Measurements from ENCODE around the gene ZIC1. TPM values are rescaled to one million over a fixed set of nuclear protein-coding genes. Genes with fewer than 3 reads are reported as not detected.

ZIC1 gene
- total and polyA plus RNA-seq, 2 of the 13 experiments (the other 11 are each of a cell fraction or from before 2014, with no cell fraction given) = not detected

DNA sequence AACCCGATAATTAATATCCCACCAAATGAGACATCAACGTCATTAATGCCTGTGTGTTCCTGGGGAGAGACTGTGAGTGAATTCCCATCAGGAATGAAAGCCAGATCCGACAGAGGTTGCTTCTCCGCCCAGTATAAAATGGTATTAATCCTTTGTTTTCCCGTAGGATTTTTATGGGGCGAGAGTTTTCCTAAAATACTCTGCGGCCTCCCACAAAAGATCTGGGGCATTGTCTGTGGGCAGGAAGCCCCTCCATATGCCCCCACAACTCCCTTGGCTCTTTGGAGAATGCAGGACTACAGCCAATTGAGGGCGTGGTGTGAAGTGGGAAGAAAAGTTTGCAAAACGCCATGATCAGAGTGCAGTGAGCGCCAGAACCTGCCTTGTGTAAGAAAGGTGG is 29.5 kb upstream of the ZIC1 start:
- Histone ChIP-seq H3K4me3 (replicated peaks in 1 of 3; ENCODE audit: insufficient read depth in 1 of 3, low read depth in 2 of 3, low read length in 3 of 3) (no peak overlapping the region), H3K4me2 (ENCODE audit: low read depth, low read length) (no peak overlapping the region), H3K4me1 (ENCODE audit: insufficient read depth, low read length) (no peaks in the 10 kb centered on the region), H3K9ac (ENCODE audit: insufficient read depth, low read depth, low read length) (no peak overlapping the region), H2AFZ (ENCODE audit: low read length) (no peak overlapping the region), H3K27me3 (ENCODE audit: control insufficient read depth in 1 of 2, insufficient read depth in 2 of 2, low read length in 2 of 2) (peaks cover 0 to 15% of the 10 kb centered on the region in 2 experiments; a peak in 1 of 5 replicates), H3K79me2 (ENCODE audit: insufficient read depth, low read length) (no peaks in the 10 kb centered on the region), H3K9me3 (ENCODE audit: low read length) (no peaks in the 10 kb centered on the region), H3K36me3 (replicated peaks in 1 of 2; ENCODE audit: control insufficient read depth in 1 of 2, insufficient read depth in 2 of 2, low read length in 2 of 2) (no peaks in the 10 kb centered on the region), H4K20me1 (ENCODE audit: insufficient read depth, low read length) (no peaks in the 10 kb centered on the region), H3K27ac (ENCODE audit: extremely low read length, insufficient read depth, low read length) (no peak overlapping the region)
- WGBS (ENCODE audit: low lambda C conversion rate) = 42% methylated on average over 10 of the region's 10 CpGs
- intact Hi-C loops (cut with micrococcal nuclease; ENCODE audit: unreplicated experiment) (no loop called here), in situ Hi-C loops (cut with HindIII; ENCODE audit: extremely low pct_ligation_motif_present, low pct_unique_long_range_greater_than_20kb) (no loop called here)
- BruUV-seq (replicated peaks) = no TSS peak
- FAIRE-seq (no peak), DNase-seq (ENCODE audit: low spot score) (no peak), ATAC-seq (no peak)
- ChIA-PET CTCF (ENCODE audit: low intra/inter-chr PET ratio, low total read pairs) (no interaction called here), POLR2A (no interaction called here)
- TF ChIP-seq AKAP8 (CRISPR knock-in tag; IDR thresholded peaks at IDR 0.05) = no peak
- no peak for TF ChIP-seq SMAD3 (CRISPR knock-in tag; IDR thresholded peaks at IDR 0.05)
- TF ChIP-seq ZNF34 (CRISPR knock-in tag; IDR thresholded peaks at IDR 0.05; ENCODE audit: borderline replicate concordance) = no peak
- no peak for TF ChIP-seq BHLHE40 (IDR thresholded peaks at IDR 0.05; ENCODE audit: low read length)
- no peak for TF ChIP-seq FOXK2 (IDR thresholded peaks at IDR 0.05)
- TF ChIP-seq, protein P1, sequence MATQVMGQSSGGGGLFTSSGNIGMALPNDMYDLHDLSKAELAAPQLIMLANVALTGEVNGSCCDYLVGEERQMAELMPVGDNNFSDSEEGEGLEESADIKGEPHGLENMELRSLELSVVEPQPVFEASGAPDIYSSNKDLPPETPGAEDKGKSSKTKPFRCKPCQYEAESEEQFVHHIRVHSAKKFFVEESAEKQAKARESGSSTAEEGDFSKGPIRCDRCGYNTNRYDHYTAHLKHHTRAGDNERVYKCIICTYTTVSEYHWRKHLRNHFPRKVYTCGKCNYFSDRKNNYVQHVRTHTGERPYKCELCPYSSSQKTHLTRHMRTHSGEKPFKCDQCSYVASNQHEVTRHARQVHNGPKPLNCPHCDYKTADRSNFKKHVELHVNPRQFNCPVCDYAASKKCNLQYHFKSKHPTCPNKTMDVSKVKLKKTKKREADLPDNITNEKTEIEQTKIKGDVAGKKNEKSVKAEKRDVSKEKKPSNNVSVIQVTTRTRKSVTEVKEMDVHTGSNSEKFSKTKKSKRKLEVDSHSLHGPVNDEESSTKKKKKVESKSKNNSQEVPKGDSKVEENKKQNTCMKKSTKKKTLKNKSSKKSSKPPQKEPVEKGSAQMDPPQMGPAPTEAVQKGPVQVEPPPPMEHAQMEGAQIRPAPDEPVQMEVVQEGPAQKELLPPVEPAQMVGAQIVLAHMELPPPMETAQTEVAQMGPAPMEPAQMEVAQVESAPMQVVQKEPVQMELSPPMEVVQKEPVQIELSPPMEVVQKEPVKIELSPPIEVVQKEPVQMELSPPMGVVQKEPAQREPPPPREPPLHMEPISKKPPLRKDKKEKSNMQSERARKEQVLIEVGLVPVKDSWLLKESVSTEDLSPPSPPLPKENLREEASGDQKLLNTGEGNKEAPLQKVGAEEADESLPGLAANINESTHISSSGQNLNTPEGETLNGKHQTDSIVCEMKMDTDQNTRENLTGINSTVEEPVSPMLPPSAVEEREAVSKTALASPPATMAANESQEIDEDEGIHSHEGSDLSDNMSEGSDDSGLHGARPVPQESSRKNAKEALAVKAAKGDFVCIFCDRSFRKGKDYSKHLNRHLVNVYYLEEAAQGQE (IDR thresholded peaks at IDR 0.05; ENCODE audit: borderline replicate concordance in 1 of 2, low read depth in 1 of 2, low read length in 2 of 2) = no peak
- TF ChIP-seq, protein P2, sequence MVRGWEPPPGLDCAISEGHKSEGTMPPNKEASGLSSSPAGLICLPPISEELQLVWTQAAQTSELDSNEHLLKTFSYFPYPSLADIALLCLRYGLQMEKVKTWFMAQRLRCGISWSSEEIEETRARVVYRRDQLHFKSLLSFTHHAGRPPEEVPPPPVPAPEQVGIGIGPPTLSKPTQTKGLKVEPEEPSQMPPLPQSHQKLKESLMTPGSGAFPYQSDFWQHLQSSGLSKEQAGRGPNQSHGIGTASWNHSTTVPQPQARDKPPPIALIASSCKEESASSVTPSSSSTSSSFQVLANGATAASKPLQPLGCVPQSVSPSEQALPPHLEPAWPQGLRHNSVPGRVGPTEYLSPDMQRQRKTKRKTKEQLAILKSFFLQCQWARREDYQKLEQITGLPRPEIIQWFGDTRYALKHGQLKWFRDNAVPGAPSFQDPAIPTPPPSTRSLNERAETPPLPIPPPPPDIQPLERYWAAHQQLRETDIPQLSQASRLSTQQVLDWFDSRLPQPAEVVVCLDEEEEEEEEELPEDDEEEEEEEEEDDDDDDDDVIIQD (CRISPR knock-in tag; IDR thresholded peaks at IDR 0.05; ENCODE audit: low read depth) = no peak
- no peak for TF ChIP-seq U2AF1 (optimal IDR thresholded peaks at IDR 0.05; ENCODE audit: low read depth, low read length)
